Suprapubic skin (tissue), 4 donors: ENCODE measurements around the gene SUFU. TPM values are rescaled to one million over a fixed set of nuclear protein-coding genes. Genes with fewer than 3 reads are reported as not detected.
"Not testable (repeated sequence)": the region's sequence is repeated elsewhere in the genome, so short reads cannot be mapped to it uniquely, and the experiment has no call there.

Experiments
- DNase-seq, 2 donors: peaks; one replicate each; pipeline ENCODE4 v3.0.0-alpha.2; 2019; ENCODE audit warnings: low spot score in 2 of 2
- H3K27ac ChIP-seq: fragments of 200-600 bp; sonication (generic); one replicate; pipeline ENCODE4 v1.5.1; 2019
- H3K27me3 ChIP-seq: fragments of 200-600 bp; sonication (generic); one replicate; pipeline ENCODE4 v1.5.1; 2019
- H3K36me3 ChIP-seq: fragments of 200-600 bp; sonication (generic); one replicate; pipeline ENCODE4 v1.5.1; 2019
- H3K4me1 ChIP-seq: fragments of 200-600 bp; sonication (generic); one replicate; pipeline ENCODE4 v1.5.1; 2019
- H3K4me3 ChIP-seq: fragments of 200-600 bp; sonication (generic); one replicate; pipeline ENCODE4 v1.5.1; 2019; ENCODE audit warnings: mild to moderate bottlenecking
- H3K9me3 ChIP-seq: fragments of 200-600 bp; sonication (generic); one replicate; pipeline ENCODE4 v1.5.1; 2019
- CTCF ChIP-seq, 2 donors: fragments of 200-600 bp in 1 of 2; fragments of 450-650 bp in 1 of 2; sonication (generic) in 1 of 2; IDR thresholded peaks; one replicate each; pipeline ENCODE4 v1.5.1; 2016 to 2019; ENCODE audit warnings: antibody characterized with exemption in 2 of 2, mild to moderate bottlenecking in 1 of 2, moderate library complexity in 1 of 2
- EP300 ChIP-seq: sonication (generic); formaldehyde crosslinking; IDR thresholded peaks from one replicate; pipeline ENCODE4 v1.6.1; 2017; ENCODE audit warnings: antibody characterized with exemption
- POLR2A ChIP-seq, 2 donors: fragments of 450-650 bp; IDR thresholded peaks; one replicate each; pipeline ENCODE4 v1.6.1; 2017; ENCODE audit warnings: antibody characterized with exemption in 2 of 2, mild to moderate bottlenecking in 2 of 2, moderate library complexity in 2 of 2
- POLR2AphosphoS5 ChIP-seq, 3 donors: sonication (generic); formaldehyde crosslinking; IDR thresholded peaks; one replicate each; pipeline ENCODE4 v1.6.1; 2017; ENCODE audit warnings: antibody characterized with exemption in 3 of 3
- WGBS: methylation state at CpG from one replicate; pipeline ENCODE4 v1.1.5; 2018; 5-methylcytosine and 5-hydroxymethylcytosine counted together
- total RNA-seq, 4 donors: library from RNA; depleted of rRNA; stranded (reverse); fragments of >200 nt; gene quantifications; one replicate each; pipeline ENCODE4 v1.1.0, GENCODE V29; 2016

SUFU gene
- total RNA-seq, 4 donors from 2014 or later = 15.3 to 22.7 (median 18.9) TPM

DNA sequence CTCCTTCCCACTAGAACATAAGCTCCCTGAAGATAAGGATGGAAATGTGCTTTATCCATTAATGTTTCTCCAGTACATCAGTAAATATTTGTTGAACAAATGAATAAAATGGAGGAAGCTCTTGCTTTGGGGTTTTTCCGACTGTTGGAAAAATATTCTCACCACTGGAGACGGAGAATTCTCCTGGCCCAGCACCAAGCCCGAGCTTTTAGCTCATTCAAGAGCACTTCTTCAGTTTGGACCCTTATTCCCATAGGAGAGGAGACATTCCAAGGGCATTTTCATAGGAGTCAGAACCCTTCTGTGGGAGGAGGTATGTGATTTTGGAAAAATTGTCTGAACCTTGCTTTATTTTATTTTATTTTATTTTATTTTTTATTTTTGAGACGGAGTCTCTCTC, 21.0 kb downstream of the SUFU start:
- H3K4me3 ChIP-seq = no peak overlapping the region
- WGBS = 78% methylated on average over 4 of the region's 4 CpGs
- no peak for DNase-seq
- H3K27me3 ChIP-seq = no peaks in the 10 kb centered on the region
- H3K9me3 ChIP-seq = no peaks in the 10 kb centered on the region
- H3K27ac ChIP-seq = no peak overlapping the region
- TF ChIP-seq POLR2AphosphoS5 (IDR thresholded peaks at IDR 0.05) (no peak), EP300 (no peak), CTCF (IDR thresholded peaks at IDR 0.05) (no peak), POLR2A (IDR thresholded peaks at IDR 0.05) (no peak)
- no peaks in the 10 kb centered on the region for H3K4me1 ChIP-seq
- H3K36me3 ChIP-seq = peaks cover 6% of the 10 kb centered on the region

GRCh38 chr10:102527546-102527945, 23.8 kb downstream of the SUFU start:
- H3K36me3 ChIP-seq = peaks cover 6% of the 10 kb centered on the region
- no peak overlapping the region for H3K27ac ChIP-seq
- WGBS = 92% methylated on average over 2 of the region's 2 CpGs

GRCh38 chr10:102534333-102534732, 30.6 kb downstream of the SUFU start:
- no peak for TF ChIP-seq EP300
- no peak for TF ChIP-seq POLR2AphosphoS5 (IDR thresholded peaks at IDR 0.05)
- no peak for TF ChIP-seq POLR2A (IDR thresholded peaks at IDR 0.05)
- TF ChIP-seq CTCF (IDR thresholded peaks at IDR 0.05) = no peak
- WGBS = 86% methylated on average over 13 of the region's 13 CpGs

More at GRCh38 chr10:102527546-102527945, 23.8 kb downstream of the SUFU start:
- H3K4me3 ChIP-seq = no peak overlapping the region
- H3K4me1 ChIP-seq = no peaks in the 10 kb centered on the region
- no peaks in the 10 kb centered on the region for H3K27me3 ChIP-seq
- TF ChIP-seq CTCF (IDR thresholded peaks at IDR 0.05) (no peak), EP300 (no peak), POLR2AphosphoS5 (IDR thresholded peaks at IDR 0.05) (no peak), POLR2A (IDR thresholded peaks at IDR 0.05) (no peak)
- DNase-seq = no peak
- H3K9me3 ChIP-seq = no peaks in the 10 kb centered on the region

GRCh38 chr10:102534966-102535365, 31.2 kb downstream of the SUFU start:
- not testable (repeated sequence) for H3K4me1 ChIP-seq, H3K9me3 ChIP-seq, H3K27me3 ChIP-seq, DNase-seq, H3K36me3 ChIP-seq, H3K27ac ChIP-seq, H3K4me3 ChIP-seq
- WGBS = 96% methylated on average over 9 of the region's 9 CpGs

More at GRCh38 chr10:102534333-102534732, 30.6 kb downstream of the SUFU start:
- no peaks in the 10 kb centered on the region for H3K4me1 ChIP-seq
- H3K4me3 ChIP-seq = no peak overlapping the region
- H3K27ac ChIP-seq = no peak overlapping the region
- no peaks in the 10 kb centered on the region for H3K36me3 ChIP-seq
- no peaks in the 10 kb centered on the region for H3K9me3 ChIP-seq
- no peaks in the 10 kb centered on the region for H3K27me3 ChIP-seq
- DNase-seq = no peak

DNA sequence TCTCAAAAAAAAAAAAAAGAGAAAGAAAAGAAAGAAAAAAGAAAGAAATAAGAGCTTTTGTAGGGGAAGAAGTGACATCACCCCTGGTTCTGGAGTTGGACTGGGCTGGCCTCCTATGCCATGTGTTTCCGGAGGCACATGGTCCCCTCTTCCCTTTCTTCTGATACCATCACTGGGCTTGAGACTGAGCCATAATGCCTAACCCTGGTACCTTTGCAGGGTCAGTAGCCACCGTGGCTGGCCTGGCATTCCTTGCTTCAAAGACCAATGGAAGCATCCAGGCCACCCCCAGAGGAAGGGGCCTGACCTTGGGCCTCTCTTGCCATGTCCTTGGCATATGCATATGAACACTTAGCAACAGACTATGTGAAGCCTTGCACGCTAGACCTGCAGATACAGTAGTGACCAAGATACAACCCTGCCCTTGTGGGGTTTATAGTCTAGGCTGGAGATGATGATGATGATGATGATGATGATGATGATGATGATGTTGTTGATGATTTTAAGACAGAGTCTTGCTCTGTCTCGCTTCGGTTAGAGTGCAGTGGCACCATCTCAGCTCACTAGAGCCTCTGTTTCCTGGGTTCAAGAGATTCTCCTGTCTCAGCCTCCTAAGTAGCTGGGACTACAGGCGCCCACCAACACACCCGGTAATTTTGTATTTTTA, 31.8 kb downstream of the SUFU start:
- WGBS = 93% methylated on average over 7 of the region's 7 CpGs
- TF ChIP-seq CTCF (IDR thresholded peaks at IDR 0.05) = no peak
- TF ChIP-seq EP300 = no peak
- TF ChIP-seq POLR2AphosphoS5 (IDR thresholded peaks at IDR 0.05) = no peak
- TF ChIP-seq POLR2A (IDR thresholded peaks at IDR 0.05) = no peak
- Histone ChIP-seq H3K4me1 (no peaks in the 10 kb centered on the region), H3K27ac (no peak overlapping the region), H3K27me3 (no peaks in the 10 kb centered on the region), H3K4me3 (no peak overlapping the region), H3K36me3 (no peaks in the 10 kb centered on the region), H3K9me3 (no peaks in the 10 kb centered on the region)
- DNase-seq = no peak

- Histone ChIP-seq H3K9me3 (no peaks in the 10 kb centered on the region), H3K4me3 (no peak overlapping the region), H3K4me1 (no peaks in the 10 kb centered on the region), H3K27ac (no peak overlapping the region), H3K27me3 (no peaks in the 10 kb centered on the region), H3K36me3 (no peaks in the 10 kb centered on the region)
- DNase-seq = no peak
- TF ChIP-seq EP300 = no peak
Observed at GRCh38 chr10:102537367-102537766, 33.6 kb downstream of the SUFU start.
